ENCODE data around the gene COL5A1. TPM values are rescaled to one million over a fixed set of nuclear protein-coding genes. Genes with fewer than 3 reads are reported as not detected.

Gene COL5A1
- polyA plus RNA-seq, 3 donors = 7.0 to 53.3 (median 28.0) TPM

- no peak overlapping the region for H3K27ac ChIP-seq (ENCODE audit: low read depth, low read length)
Measured at GRCh38 chr9:134605351-134605965, 36.1 kb upstream of the COL5A1 start.

DNA sequence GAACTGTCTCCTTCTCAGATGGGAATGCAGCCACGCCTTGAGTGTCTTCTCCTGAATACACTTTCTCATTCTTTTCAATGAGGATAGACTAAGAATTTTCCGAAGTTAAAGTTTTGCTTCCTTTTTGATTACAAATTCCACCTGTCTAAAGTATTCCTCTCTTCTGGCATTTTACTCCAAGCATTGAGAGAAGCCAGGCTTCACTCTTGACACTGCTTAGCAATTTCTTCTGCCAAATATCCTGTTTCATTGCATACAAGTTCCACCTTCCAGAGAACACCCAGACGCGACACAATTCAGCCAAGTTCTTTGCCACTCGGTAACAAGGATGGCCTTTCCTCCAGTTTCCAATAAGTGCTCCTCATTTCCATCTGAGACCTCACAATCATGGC lies 35.6 kb upstream of the COL5A1 start:
- H3K27ac ChIP-seq (ENCODE audit: low read depth, low read length) = no peak overlapping the region
- WGBS, 3 donors = 73 to 84% (median 78%) methylated on average over 5 of the region's 5 CpGs

More at GRCh38 chr9:134605351-134605965, 36.1 kb upstream of the COL5A1 start:
- WGBS, 3 donors = 83 to 97% (median 95%) methylated on average over 8 of the region's 8 CpGs

DNA sequence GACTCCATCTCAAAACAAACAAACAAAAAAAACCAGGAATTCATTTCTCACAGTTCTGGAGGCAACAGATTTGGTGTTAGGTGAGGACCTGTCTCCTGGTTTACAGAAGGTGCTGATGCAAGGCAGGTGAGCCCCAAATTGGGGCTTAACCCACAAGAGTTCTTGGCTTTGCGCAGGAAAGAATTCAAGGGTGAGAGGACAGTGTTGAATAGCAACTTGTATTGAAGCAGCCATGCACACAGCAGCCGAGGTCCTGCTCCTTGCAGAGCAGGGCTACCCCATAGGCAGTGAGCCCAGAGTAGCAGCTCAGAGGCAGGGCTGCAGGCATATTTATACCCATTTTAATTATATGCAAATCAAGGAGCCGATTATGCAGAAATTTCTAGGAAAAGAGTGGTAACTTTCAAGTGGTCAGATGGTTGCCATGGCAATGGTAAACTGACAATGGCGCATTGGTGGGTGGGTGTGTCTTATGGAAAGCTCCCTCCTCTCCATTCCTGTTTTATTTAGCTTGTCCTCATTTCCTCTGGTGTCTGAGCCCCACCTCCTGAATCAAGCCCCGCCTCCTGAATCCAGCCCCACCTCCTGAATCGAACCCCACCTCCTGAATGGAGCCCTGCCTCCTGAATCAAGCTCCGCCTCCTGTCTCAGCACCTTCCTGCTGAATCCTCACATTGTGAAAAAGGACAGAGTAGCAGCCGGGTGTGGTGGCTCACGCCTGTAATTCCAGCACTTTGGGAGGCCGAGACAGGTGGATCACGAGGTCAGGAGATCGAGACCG lies 34.5 kb upstream of the COL5A1 start:
- H3K27ac ChIP-seq (ENCODE audit: low read depth, low read length) = no peak overlapping the region
- 80 to 91% (median 90%) methylated on average over 13 of the region's 13 CpGs for WGBS, 3 donors

GRCh38 chr9:134607971-134608370 lies 33.6 kb upstream of the COL5A1 start:
- WGBS, 3 donors = 43 to 52% (median 51%) methylated on average over 4 of the region's 4 CpGs

DNA sequence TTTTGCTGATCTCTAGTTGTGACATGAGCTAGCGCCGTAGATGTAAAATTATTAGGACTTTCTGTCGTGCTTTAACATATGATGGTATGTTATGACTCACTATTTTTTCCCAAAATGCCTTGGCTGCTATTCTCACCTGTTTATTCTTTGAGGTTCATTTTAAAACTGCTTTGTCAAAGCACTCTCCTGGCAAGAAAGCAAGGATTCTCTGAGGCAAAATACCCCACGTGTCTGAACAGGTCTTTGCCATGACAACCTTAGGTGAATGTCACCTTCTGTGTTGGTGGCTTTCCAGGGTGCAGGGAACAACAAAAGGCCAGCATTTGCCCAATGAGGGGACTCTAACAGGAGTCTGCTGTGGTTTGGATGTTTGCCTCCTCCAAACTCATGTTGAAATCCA lies 30.6 kb upstream of the COL5A1 start:
- WGBS, 3 donors = 77 to 84% (median 83%) methylated on average over 4 of the region's 4 CpGs
- no peak overlapping the region for H3K27ac ChIP-seq (ENCODE audit: low read depth, low read length)

More at GRCh38 chr9:134607971-134608370, 33.6 kb upstream of the COL5A1 start:
- no peak overlapping the region for H3K27ac ChIP-seq (ENCODE audit: low read depth, low read length)

DNA sequence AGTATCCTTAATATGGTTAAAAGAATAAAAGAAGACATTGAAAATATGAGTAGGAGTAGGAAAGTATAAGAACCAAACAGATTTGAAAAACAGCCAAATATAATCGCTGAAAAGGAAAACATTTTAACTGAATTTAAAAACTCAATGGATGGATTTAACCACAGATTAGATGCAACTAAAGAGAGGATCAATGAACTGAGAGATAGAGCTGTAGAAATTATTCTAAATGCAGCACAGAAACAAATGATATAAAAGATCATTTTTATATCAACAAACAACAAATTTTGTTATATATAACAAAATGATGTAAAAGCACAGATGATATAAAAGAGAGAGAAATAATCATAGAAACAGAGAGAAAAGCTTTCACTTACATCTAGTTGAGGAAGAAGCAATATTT lies 29.3 kb upstream of the COL5A1 start:
- WGBS, 3 donors = 93 to 95% (median 93%) methylated on average over 1 of the region's 1 CpG
- H3K27ac ChIP-seq (ENCODE audit: low read depth, low read length) = no peak overlapping the region

DNA sequence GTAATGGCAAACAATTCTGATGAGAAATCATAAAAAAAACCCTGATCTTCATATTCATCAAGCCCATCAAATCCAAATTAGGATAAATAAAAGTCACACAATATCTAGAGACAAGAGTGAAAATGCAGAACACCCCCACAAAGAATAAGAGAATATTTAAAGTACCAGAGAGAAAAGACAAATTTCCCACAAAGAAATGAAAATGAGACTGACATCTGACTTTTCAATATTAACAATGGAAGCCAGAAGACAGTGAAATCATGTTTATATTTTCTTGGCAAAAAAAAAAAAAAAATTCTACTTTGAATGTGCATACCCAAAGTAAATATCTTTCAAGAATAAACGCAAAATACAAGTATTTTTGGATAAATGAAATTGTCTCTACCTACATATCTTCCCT lies 28.9 kb upstream of the COL5A1 start:
- WGBS, 3 donors = 28 to 65% (median 63%) methylated on average over 1 of the region's 1 CpG
- no peak overlapping the region for H3K27ac ChIP-seq (ENCODE audit: low read depth, low read length)

DNA sequence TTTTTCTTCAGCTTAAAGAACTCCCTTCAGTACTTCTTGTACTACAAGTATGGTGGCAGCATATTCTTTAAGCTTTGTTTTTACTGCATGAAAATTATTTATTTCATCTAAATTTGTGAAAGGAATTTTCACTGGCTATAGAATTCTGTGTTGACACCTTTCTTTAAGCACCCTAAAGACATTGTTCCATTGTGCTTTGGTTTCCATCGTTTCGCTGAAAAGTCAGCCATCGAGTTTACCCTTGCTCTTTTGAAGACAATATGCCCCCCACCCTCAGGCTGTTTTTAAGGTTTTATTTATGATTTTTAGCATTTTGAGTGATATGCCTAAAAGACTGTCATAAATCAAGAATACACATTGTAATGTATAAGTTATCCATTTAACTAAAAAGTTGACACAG lies 27.3 kb upstream of the COL5A1 start:
- H3K27ac ChIP-seq (ENCODE audit: low read depth, low read length) = no peak overlapping the region
- WGBS, 3 donors = 94 to 98% (median 96%) methylated on average over 3 of the region's 3 CpGs

- 75 to 93% (median 90%) methylated on average over 3 of the region's 3 CpGs for WGBS, 3 donors
- no peak overlapping the region for H3K27ac ChIP-seq (ENCODE audit: low read depth, low read length)
Measured at GRCh38 chr9:134616341-134616740, 25.3 kb upstream of the COL5A1 start.

GRCh38 chr9:134617246-134617645 lies 24.4 kb upstream of the COL5A1 start:
- 76 to 92% (median 89%) methylated on average over 8 of the region's 8 CpGs for WGBS, 3 donors
- H3K27ac ChIP-seq (ENCODE audit: low read depth, low read length) = no peak overlapping the region

- no peak overlapping the region for H3K27ac ChIP-seq (ENCODE audit: low read depth, low read length)
- 49 to 76% (median 67%) methylated on average over 8 of the region's 8 CpGs for WGBS, 3 donors
Measured at GRCh38 chr9:134617836-134618162, 23.8 kb upstream of the COL5A1 start.

GRCh38 chr9:134618163-134618832 lies 23.3 kb upstream of the COL5A1 start:
- WGBS, 3 donors = 49 to 60% (median 55%) methylated on average over 18 of the region's 18 CpGs
- H3K27ac ChIP-seq (ENCODE audit: low read depth, low read length) = no peak overlapping the region

GRCh38 chr9:134618833-134619447 lies 22.7 kb upstream of the COL5A1 start:
- WGBS, 3 donors = 75 to 92% (median 91%) methylated on average over 13 of the region's 13 CpGs
- no peak overlapping the region for H3K27ac ChIP-seq (ENCODE audit: low read depth, low read length)

DNA sequence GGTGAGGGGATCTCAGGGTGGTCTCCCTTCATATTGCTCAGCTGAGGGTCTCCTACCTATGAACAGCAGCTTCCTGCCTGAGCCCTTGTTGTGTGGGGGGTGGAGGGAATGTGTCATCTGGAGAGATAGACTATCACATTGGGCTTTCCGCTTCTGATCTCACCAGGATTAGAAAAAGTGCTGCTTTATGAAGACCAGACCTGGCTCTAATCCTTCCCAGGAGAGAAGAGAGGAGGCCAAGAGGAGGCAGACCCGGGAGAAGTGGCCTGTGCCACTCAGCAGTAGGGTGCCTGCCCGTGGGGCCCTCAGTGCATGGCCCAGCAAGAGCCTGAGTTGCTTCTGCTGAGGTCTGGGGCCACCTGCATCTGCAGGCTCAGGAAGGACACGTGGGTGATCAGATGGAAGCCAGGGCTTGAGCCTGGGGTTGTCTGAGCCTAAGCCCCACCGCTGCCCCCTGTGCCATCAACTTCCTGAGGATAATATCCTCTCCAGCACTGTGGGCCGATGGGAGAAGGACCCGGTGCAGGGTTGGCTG lies 22.1 kb upstream of the COL5A1 start:
- WGBS, 3 donors = 59 to 91% (median 83%) methylated on average over 7 of the region's 7 CpGs
- H3K27ac ChIP-seq (ENCODE audit: low read depth, low read length) = no peak overlapping the region

DNA sequence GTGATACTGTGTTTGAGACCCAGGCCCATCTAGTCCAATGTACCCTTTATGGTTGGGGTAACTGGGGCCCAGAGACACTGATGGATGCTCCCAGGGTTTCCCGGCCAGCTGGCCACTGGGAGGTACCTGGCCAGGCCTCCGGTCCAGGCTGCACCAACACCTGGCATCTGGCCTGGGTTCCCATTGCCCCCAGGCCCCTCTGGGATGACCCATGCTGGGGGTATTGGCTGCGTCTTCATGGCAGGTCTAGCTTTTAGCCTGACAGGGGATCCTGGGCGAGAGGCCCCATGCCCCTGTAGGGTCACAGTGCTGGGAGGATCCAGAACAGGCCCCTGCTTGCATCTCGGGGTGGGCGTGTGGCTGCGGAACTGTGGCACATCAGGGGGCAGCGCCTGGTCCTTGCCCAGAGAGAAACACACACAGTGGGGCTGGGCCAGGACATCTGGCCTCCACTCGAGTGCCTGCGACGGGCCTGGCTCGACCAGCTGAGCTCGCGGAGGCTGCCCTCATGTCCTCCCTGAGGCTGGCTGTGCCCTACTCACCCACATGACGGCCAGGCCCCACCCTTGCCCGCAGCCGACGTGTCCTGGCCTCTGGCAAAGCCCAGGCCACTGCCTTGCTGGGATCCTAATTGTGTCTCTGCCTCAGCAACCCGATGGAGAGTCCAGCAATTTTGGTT lies 21.5 kb upstream of the COL5A1 start:
- 86 to 94% (median 93%) methylated on average over 18 to 19 of the region's 19 CpGs for WGBS, 3 donors
- H3K27ac ChIP-seq (ENCODE audit: low read depth, low read length) = no peak overlapping the region

DNA sequence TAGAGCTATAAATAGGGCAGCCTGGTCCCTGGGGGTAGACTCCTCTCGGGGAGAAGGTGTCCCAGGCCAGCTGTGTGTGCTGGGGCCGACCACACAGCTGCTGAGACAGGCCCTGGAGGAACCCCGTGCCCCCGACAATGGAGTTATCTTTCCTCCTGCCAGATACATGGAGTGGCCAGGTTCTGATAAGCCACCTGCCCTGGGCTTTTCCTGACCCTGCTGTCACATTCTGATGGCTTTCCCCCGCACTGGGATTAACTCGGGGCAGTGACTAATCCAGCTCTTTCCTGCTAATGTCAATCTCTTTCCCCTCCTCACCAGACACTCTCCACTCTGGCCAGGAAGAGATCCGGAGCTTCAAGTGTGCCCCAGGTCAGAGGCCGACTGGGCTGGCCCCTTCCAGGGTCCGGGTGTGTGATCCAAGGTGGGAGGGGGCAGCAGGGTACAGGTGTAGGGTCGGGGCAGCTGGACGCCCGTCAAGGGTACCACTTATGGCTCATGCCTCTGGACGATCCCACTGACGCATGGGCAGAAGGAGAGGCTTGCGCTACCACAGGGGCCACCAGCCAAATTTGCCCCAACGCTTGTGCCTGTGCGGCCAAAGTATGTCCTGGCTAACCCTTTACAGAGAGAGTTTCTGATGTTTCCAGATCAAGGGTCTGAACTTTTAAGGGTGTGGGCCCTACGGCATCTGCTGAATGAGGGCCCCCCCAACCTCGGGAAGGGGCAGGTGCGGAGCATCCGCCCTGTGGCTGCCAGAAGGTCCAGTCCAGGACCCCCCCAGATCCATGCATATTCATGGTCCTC lies 20.6 kb upstream of the COL5A1 start:
- WGBS, 3 donors = 55 to 81% (median 80%) methylated on average over 20 to 21 of the region's 21 CpGs
- no peak overlapping the region for H3K27ac ChIP-seq (ENCODE audit: low read depth, low read length)

GRCh38 chr9:134621558-134622110 lies 20.0 kb upstream of the COL5A1 start:
- WGBS, 3 donors = 77 to 89% (median 88%) methylated on average over 12 of the region's 12 CpGs
- H3K27ac ChIP-seq (ENCODE audit: low read depth, low read length) = no peak overlapping the region

Data from adipose tissue (tissue), 3 donors.